ENCODE measurements around the gene HRH3.

The HRH3 gene

GRCh38 chr20:62219992-62220665, at the start of gene HRH3:
Gene HRH3, minus strand, starts transcription at chr20:62220278. Its CDS starts 308 bp downstream, at chr20:62219970.
- no peak for DNase-seq

- DNase-seq, result no peak
Measured at GRCh38 chr20:62269871-62270270, 49.8 kb upstream of the HRH3 start.

GRCh38 chr20:62269378-62269777, 49.3 kb upstream of the HRH3 start:
- no peak for DNase-seq

GRCh38 chr20:62268228-62268900, 48.3 kb upstream of the HRH3 start:
- no peak for DNase-seq

- no peak for DNase-seq
Measured at GRCh38 chr20:62267543-62267942, 47.5 kb upstream of the HRH3 start.

GRCh38 chr20:62266851-62267250, 46.8 kb upstream of the HRH3 start:
- no peak for DNase-seq

GRCh38 chr20:62266340-62266739, 46.3 kb upstream of the HRH3 start:
- DNase-seq, result peak in 1 of 2 donors; percentile 4

- no peak for DNase-seq
Measured at GRCh38 chr20:62265365-62265764, 45.3 kb upstream of the HRH3 start.

- DNase-seq, result no peak
Measured at GRCh38 chr20:62263396-62263795, 43.3 kb upstream of the HRH3 start.

GRCh38 chr20:62262064-62262463, 42.0 kb upstream of the HRH3 start:
- no peak for DNase-seq

- DNase-seq, result no peak
Measured at GRCh38 chr20:62259294-62259565, 39.2 kb upstream of the HRH3 start.

GRCh38 chr20:62258499-62259293, 38.6 kb upstream of the HRH3 start:
- DNase-seq, result no peak

- DNase-seq, result no peak
Measured at GRCh38 chr20:62255976-62256375, 35.9 kb upstream of the HRH3 start.

- no peak for DNase-seq
Measured at GRCh38 chr20:62254021-62254724, 34.1 kb upstream of the HRH3 start.

GRCh38 chr20:62253398-62253797, 33.3 kb upstream of the HRH3 start:
- no peak for DNase-seq

GRCh38 chr20:62252342-62252966, 32.4 kb upstream of the HRH3 start:
- no peak for DNase-seq

GRCh38 chr20:62248890-62249560, 28.9 kb upstream of the HRH3 start:
- DNase-seq, result peak in 1 of 2 donors; percentile 31

- no peak for DNase-seq
Measured at GRCh38 chr20:62246872-62247652, 27.0 kb upstream of the HRH3 start.

GRCh38 chr20:62246431-62246830, 26.4 kb upstream of the HRH3 start:
- DNase-seq, result no peak

GRCh38 chr20:62245911-62246280, 25.8 kb upstream of the HRH3 start:
- DNase-seq, result no peak

GRCh38 chr20:62244644-62245108, 24.6 kb upstream of the HRH3 start:
- no peak for DNase-seq
